ENCODE results near the gene SMARCAD1. TPM values are rescaled to one million over a fixed set of nuclear protein-coding genes. Genes with fewer than 3 reads are reported as not detected.

The SMARCAD1 gene
- total and polyA plus RNA-seq, 4 experiments from 2014 or later: 13.4 to 30.7 (median 21.4) TPM

DNA sequence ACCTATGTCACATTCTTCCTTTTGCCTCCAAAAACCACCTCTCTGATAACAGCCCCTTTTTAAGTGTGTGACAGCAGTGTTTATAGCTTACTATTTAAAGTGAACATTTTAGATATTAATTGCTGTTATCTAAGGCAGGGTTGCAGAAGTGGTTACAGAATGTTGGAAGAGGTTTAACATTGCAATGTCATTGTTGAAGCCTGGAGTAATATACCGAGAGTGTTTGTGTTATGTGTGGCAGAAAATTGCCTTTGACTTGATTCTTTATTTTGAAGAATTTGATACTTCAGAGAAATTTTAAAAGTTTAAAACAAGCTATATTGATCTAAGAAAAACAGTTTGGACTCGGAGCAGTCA, 37.1 kb downstream of the SMARCAD1 start:
- no peaks in the 10 kb centered on the region for H3K27me3 Mint-ChIP-seq
- POLR2A ChIA-PET (ENCODE audit: partially characterized antibody): no interaction called here

DNA sequence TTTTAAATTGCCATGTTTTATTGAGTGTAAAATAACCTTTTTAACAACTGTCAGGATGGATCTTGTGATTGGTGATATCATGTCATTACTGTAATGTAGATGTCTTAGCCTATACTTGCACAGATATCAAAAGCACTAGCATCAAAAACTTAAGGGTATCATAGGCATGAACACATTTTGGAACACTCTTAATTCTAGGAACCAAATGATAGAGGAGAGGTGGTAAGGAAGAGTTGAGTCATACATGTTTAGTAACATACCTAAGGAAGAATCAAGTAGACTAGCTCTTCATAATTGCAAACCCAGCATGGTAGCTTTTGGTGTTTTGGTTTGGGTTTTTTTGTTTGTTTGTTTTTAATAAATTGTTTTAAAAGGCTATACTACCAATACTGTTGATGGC, 43.4 kb downstream of the SMARCAD1 start:
- H3K27ac Mint-ChIP-seq: peak overlapping the region in 1 of 7 donors; percentile 10
- intact Hi-C loops (cut with micrococcal nuclease): no loop called here
- H3K9me3 Mint-ChIP-seq: no peaks in the 10 kb centered on the region

More for the DNA sequence above, 37.1 kb downstream of the SMARCAD1 start:
- no peak for DNase-seq
- H3K27ac ChIP-seq (ENCODE audit: low read depth, low read length): no peak overlapping the region
- no peaks in the 10 kb centered on the region for H3K9me3 ChIP-seq (ENCODE audit: control insufficient read depth in 1 of 2, low read length in 2 of 2)
- intact Hi-C loops (cut with micrococcal nuclease): no loop called here
- no peak overlapping the region for H3K4me3 ChIP-seq (ENCODE audit: low read length in 2 of 2)
- H3K4me1 ChIP-seq (ENCODE audit: insufficient read depth, low read length): no peaks in the 10 kb centered on the region
- peaks cover 0 to 5% (median 3%) of the 10 kb centered on the region in 4 donors for H3K4me1 Mint-ChIP-seq
- H3K9me3 Mint-ChIP-seq: no peaks in the 10 kb centered on the region
- H3K36me3 Mint-ChIP-seq: peaks cover 59 to 61% of the 10 kb centered on the region in 2 donors
- no peak overlapping the region for H3K4me3 Mint-ChIP-seq
- peaks cover 25% of the 10 kb centered on the region for H3K36me3 ChIP-seq (ENCODE audit: insufficient read depth, low read length)
- CTCF ChIA-PET (ENCODE audit: partially characterized antibody): no interaction called here
- H3K27ac Mint-ChIP-seq: no peak overlapping the region
- no peaks in the 10 kb centered on the region for H3K27me3 ChIP-seq (ENCODE audit: insufficient read depth, low read length)

DNA sequence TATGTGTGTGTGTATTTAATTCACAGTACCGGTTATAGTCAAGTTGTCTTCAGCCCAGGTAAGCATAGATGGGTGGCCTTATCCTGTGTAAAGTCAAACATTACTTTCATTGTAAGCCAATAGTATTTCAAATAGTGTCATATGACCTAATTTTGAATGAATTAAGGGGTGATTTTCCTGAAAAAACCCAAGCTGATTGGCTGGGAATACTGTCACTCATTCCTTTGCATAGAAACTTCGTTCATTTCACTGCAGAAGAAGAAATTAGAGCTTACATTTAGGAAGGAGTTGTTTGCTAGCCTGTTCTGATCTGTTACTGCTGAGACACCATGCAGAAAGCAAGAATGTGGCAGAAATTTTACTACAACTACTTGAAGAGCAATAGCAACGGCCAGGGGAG, 45.4 kb downstream of the SMARCAD1 start:
- DNase-seq: no peak
- Mint-ChIP-seq H3K9me3 (no peaks in the 10 kb centered on the region), H3K27ac (peak overlapping the region in 1 of 7 donors; percentile 38), H3K4me1 (peaks cover 0 to 3% (median 0%) of the 10 kb centered on the region in 4 donors), H3K27me3 (no peaks in the 10 kb centered on the region), H3K4me3 (no peak overlapping the region), H3K36me3 (peaks cover 40 to 44% of the 10 kb centered on the region in 2 donors)
- Histone ChIP-seq H3K27ac (ENCODE audit: low read depth, low read length) (no peak overlapping the region), H3K36me3 (ENCODE audit: insufficient read depth, low read length) (peaks cover 14% of the 10 kb centered on the region), H3K27me3 (ENCODE audit: insufficient read depth, low read length) (no peaks in the 10 kb centered on the region), H3K4me1 (ENCODE audit: insufficient read depth, low read length) (no peaks in the 10 kb centered on the region), H3K9me3 (ENCODE audit: control insufficient read depth in 1 of 2, low read length in 2 of 2) (no peaks in the 10 kb centered on the region), H3K4me3 (ENCODE audit: low read length in 2 of 2) (no peak overlapping the region)
- intact Hi-C loops (cut with micrococcal nuclease): no loop called here
- CTCF ChIA-PET (ENCODE audit: partially characterized antibody): no interaction called here
- POLR2A ChIA-PET (ENCODE audit: partially characterized antibody): no interaction called here

More for the DNA sequence above, 43.4 kb downstream of the SMARCAD1 start:
- CTCF ChIA-PET (ENCODE audit: partially characterized antibody): no interaction called here
- H3K4me3 Mint-ChIP-seq: no peak overlapping the region
- Histone ChIP-seq H3K36me3 (ENCODE audit: insufficient read depth, low read length) (peaks cover 14% of the 10 kb centered on the region), H3K27ac (ENCODE audit: low read depth, low read length) (no peak overlapping the region), H3K4me3 (ENCODE audit: low read length in 2 of 2) (no peak overlapping the region), H3K4me1 (ENCODE audit: insufficient read depth, low read length) (no peaks in the 10 kb centered on the region), H3K9me3 (ENCODE audit: control insufficient read depth in 1 of 2, low read length in 2 of 2) (no peaks in the 10 kb centered on the region), H3K27me3 (ENCODE audit: insufficient read depth, low read length) (no peaks in the 10 kb centered on the region)
- POLR2A ChIA-PET (ENCODE audit: partially characterized antibody): no interaction called here
- no peaks in the 10 kb centered on the region for H3K27me3 Mint-ChIP-seq
- H3K36me3 Mint-ChIP-seq: peaks cover 41 to 49% of the 10 kb centered on the region in 2 donors
- DNase-seq: no peak
- peaks cover 0 to 4% (median 1%) of the 10 kb centered on the region in 4 donors for H3K4me1 Mint-ChIP-seq

DNA sequence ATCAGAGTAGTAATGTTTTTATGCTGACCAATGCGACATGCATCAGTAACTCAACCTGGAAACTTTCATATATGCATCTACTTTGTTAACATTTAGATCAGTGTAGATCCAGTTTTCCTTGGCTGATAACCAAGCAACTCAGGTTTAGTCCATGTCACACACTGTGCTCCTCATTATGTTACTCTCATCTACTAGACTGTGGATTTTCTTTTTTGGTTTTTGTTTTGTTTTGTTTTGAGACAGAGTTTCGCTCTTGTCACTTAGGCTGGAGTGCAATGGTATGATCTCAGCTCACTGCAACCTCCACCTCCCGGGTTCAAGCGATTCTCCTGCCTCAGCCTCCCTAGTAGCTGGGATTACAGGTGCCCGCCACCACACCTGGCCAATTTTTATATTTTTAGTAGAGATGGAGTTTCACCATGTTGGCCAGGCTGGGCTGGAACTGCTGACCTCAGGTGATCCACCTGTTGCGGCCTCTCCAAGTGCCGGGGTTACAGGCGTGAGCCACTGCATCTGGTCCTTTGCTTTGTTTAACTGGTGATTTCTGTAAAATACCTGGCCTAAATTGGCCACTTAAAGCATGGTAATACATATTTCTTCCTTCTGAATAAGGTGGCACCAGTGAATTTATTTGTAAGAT, 48.6 kb downstream of the SMARCAD1 start:
- Histone ChIP-seq H3K27me3 (ENCODE audit: insufficient read depth, low read length) (no peaks in the 10 kb centered on the region), H3K4me1 (ENCODE audit: insufficient read depth, low read length) (no peaks in the 10 kb centered on the region), H3K36me3 (ENCODE audit: insufficient read depth, low read length) (peaks cover 7% of the 10 kb centered on the region), H3K4me3 (ENCODE audit: low read length in 2 of 2) (no peak overlapping the region), H3K9me3 (ENCODE audit: control insufficient read depth in 1 of 2, low read length in 2 of 2) (no peaks in the 10 kb centered on the region), H3K27ac (ENCODE audit: low read depth, low read length) (no peak overlapping the region)
- POLR2A ChIA-PET (ENCODE audit: partially characterized antibody): no interaction called here
- Mint-ChIP-seq H3K4me3 (no peak overlapping the region), H3K4me1 (peaks cover 0 to 4% (median 0%) of the 10 kb centered on the region in 4 donors), H3K27me3 (no peaks in the 10 kb centered on the region), H3K9me3 (no peaks in the 10 kb centered on the region), H3K36me3 (peaks cover 26 to 45% of the 10 kb centered on the region in 2 donors), H3K27ac (no peak overlapping the region)
- DNase-seq: no peak
- CTCF ChIA-PET (ENCODE audit: partially characterized antibody): no interaction called here
- intact Hi-C loops (cut with micrococcal nuclease): loop anchor here (5.0 kb wide), 1 partner anchor 464 kb away; no protein-coding TSS in a partner anchor

DNA sequence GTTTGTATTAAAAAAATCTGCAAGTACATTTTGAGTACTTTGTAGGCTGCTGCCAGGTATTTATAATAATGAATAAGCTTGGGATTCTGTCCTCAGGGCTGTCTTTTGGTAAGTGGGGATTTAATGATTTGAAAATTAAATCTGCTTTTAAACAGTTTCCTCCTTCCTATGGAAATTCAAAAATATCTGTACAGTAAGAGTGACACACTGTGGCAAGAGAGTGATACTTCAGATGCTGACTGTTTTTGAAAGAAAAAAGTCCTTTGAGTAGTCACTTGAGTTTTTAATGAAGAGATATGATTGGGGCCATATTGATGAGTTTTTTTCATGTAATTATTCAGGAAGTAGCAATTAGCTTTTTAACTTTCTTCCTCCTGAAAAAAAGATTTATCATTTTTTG, 49.2 kb downstream of the SMARCAD1 start:
- ChIA-PET POLR2A (ENCODE audit: partially characterized antibody) (no interaction called here), CTCF (ENCODE audit: partially characterized antibody) (no interaction called here)
- Mint-ChIP-seq H3K4me1 (peaks cover 0 to 4% (median 0%) of the 10 kb centered on the region in 4 donors), H3K4me3 (no peak overlapping the region), H3K27me3 (no peaks in the 10 kb centered on the region), H3K36me3 (peaks cover 27 to 42% of the 10 kb centered on the region in 2 donors), H3K9me3 (no peaks in the 10 kb centered on the region), H3K27ac (peak overlapping the region in 1 of 7 donors; percentile 29)
- no peak for DNase-seq
- Histone ChIP-seq H3K27me3 (ENCODE audit: insufficient read depth, low read length) (no peaks in the 10 kb centered on the region), H3K27ac (ENCODE audit: low read depth, low read length) (no peak overlapping the region), H3K4me1 (ENCODE audit: insufficient read depth, low read length) (no peaks in the 10 kb centered on the region), H3K9me3 (ENCODE audit: control insufficient read depth in 1 of 2, low read length in 2 of 2) (no peaks in the 10 kb centered on the region), H3K4me3 (ENCODE audit: low read length in 2 of 2) (no peak overlapping the region), H3K36me3 (ENCODE audit: insufficient read depth, low read length) (peaks cover 7% of the 10 kb centered on the region)
- intact Hi-C loops (cut with micrococcal nuclease): loop anchor here (5.0 kb wide), 1 partner anchor 465 kb away; no protein-coding TSS in a partner anchor

DNA sequence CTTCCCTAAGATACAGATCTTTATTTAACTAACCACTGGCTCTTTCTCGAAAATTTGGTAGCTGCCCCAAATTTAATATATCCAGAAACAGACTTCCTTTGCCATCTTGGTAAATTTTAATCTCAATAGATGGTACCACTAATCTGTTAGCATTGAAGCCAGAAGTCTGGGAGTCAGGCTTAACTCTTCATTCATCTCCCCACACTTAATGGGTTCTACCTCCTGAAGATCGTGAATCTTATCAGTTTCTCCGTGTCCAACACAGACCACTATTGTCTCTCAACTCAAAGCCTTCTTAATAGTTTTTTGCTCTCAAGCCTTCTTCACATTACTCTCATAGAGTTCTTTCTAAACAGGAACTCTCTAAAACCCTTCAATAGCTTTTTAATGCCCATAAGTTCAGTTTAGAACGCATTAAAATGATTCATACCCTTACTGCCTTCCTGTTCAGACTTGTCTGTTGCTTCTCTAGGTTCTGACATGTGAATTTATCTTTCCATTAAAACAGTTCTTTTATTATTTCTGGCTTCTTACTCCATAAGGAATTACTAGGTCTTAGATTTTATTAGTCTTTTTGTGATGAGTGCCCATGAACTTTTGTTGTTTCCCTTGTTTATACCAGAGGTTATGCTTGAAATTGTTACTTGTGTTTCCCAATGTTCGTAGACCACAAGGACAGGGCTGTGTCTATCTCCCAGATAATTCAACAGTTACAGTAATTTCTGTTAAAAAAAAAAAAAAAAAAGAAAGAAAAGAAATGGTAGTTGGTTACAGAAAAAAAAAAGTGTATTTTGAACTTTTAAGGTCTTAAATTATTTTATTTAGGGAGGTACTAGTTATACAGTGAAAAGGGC, 54.7 kb downstream of the SMARCAD1 start:
- peaks cover 34 to 45% of the 10 kb centered on the region in 2 donors for H3K36me3 Mint-ChIP-seq
- H3K36me3 ChIP-seq (ENCODE audit: insufficient read depth, low read length): peaks cover 4% of the 10 kb centered on the region
- POLR2A ChIA-PET (ENCODE audit: partially characterized antibody): no interaction called here

DNA sequence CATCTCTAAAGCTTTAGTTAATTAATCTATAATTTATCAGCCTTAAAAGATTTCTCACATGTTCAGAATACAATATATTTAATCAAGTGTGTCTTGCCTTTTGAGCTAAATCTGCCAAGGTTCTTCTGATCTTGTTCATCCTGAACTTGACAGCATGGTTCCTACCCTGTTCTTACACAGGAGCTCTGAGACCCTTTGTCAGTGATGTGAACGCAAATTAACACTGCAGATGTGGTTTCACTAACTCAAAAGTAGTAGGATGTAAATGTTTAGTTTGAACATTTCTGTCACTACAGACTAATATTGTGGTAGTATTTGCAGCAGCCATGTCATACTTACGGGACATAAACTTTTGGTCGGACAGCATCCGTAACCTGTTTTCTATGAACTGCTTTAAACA, 59.4 kb downstream of the SMARCAD1 start:
- peaks cover 28 to 46% of the 10 kb centered on the region in 2 donors for H3K36me3 Mint-ChIP-seq
- ChIA-PET CTCF (ENCODE audit: partially characterized antibody) (no interaction called here), POLR2A (ENCODE audit: partially characterized antibody) (no interaction called here)
- no peaks in the 10 kb centered on the region for H3K9me3 Mint-ChIP-seq
- no peak overlapping the region for H3K27ac ChIP-seq (ENCODE audit: low read depth, low read length)
- no peak for DNase-seq
- H3K9me3 ChIP-seq (ENCODE audit: control insufficient read depth in 1 of 2, low read length in 2 of 2): no peaks in the 10 kb centered on the region
- H3K27me3 Mint-ChIP-seq: no peaks in the 10 kb centered on the region
- no peak overlapping the region for H3K4me3 Mint-ChIP-seq
- H3K4me3 ChIP-seq (ENCODE audit: low read length in 2 of 2): no peak overlapping the region
- peak overlapping the region in 1 of 7 donors; percentile 17 for H3K27ac Mint-ChIP-seq
- no peaks in the 10 kb centered on the region for H3K27me3 ChIP-seq (ENCODE audit: insufficient read depth, low read length)
- H3K36me3 ChIP-seq (ENCODE audit: insufficient read depth, low read length): peaks cover 13% of the 10 kb centered on the region
- H3K4me1 Mint-ChIP-seq: peaks cover 0 to 4% (median 0%) of the 10 kb centered on the region in 4 donors
- no peaks in the 10 kb centered on the region for H3K4me1 ChIP-seq (ENCODE audit: insufficient read depth, low read length)
- intact Hi-C loops (cut with micrococcal nuclease): no loop called here

More for the DNA sequence above, 54.7 kb downstream of the SMARCAD1 start:
- Mint-ChIP-seq H3K27ac (peak overlapping the region in 1 of 7 donors; percentile 82), H3K4me1 (peaks cover 0 to 4% (median under 1%) of the 10 kb centered on the region in 4 donors), H3K4me3 (no peak overlapping the region), H3K27me3 (no peaks in the 10 kb centered on the region), H3K9me3 (no peaks in the 10 kb centered on the region)
- H3K27me3 ChIP-seq (ENCODE audit: insufficient read depth, low read length): no peaks in the 10 kb centered on the region
- DNase-seq: no peak
- H3K27ac ChIP-seq (ENCODE audit: low read depth, low read length): no peak overlapping the region
- H3K9me3 ChIP-seq (ENCODE audit: control insufficient read depth in 1 of 2, low read length in 2 of 2): no peaks in the 10 kb centered on the region
- no peaks in the 10 kb centered on the region for H3K4me1 ChIP-seq (ENCODE audit: insufficient read depth, low read length)
- intact Hi-C loops (cut with micrococcal nuclease): no loop called here
- H3K4me3 ChIP-seq (ENCODE audit: low read length in 2 of 2): no peak overlapping the region
- CTCF ChIA-PET (ENCODE audit: partially characterized antibody): no interaction called here

Data from CD4-positive, alpha-beta memory T cell (primary cell).